Uterus (tissue), 2 donors: ENCODE data around the gene RUNDC3A.

Source experiments
- CTCF ChIP-seq, 4 experiments: fragments of 200-600 bp in 2 of 4; fragments of 450-650 bp in 2 of 4; sonication (generic) in 2 of 4; IDR thresholded peaks; one replicate each; pipeline ENCODE4 v1.5.1; 2016 to 2019; ENCODE audit warnings: antibody characterized with exemption in 4 of 4, mild to moderate bottlenecking in 2 of 4, moderate library complexity in 1 of 4
- POLR2A ChIP-seq, 2 donors: fragments of 450-650 bp; IDR thresholded peaks; one replicate each; pipeline ENCODE4 v1.6.1; 2016; ENCODE audit warnings: antibody characterized with exemption in 2 of 2, mild to moderate bottlenecking in 1 of 2, moderate library complexity in 1 of 2

GRCh38 chr17:44314524-44314868 lies 6.1 kb downstream of the RUNDC3A start:
- TF ChIP-seq CTCF (IDR thresholded peaks at IDR 0.05) (no peak), POLR2A (IDR thresholded peaks at IDR 0.05) (no peak)
